Neural progenitor cell (in vitro differentiated cells): ENCODE data around the gene MAP4K1. TPM values are rescaled to one million over a fixed set of nuclear protein-coding genes. Genes with fewer than 3 reads are reported as not detected.

Experiments used
- DNase-seq: peaks from one replicate; pipeline ENCODE4 v3.0.0-alpha.2; 2016; ENCODE audit warnings: low spot score
- H2AFZ ChIP-seq: fragments of 200-600 bp; sonication (generic); replicated peaks from 2 replicates; pipeline ENCODE4 v1.6.1; 2016; ENCODE audit warnings: antibody characterized with exemption
- H3F3A ChIP-seq: fragments of 200-600 bp; sonication (generic); 2 replicates; pipeline ENCODE4 v1.6.1; 2016; ENCODE audit warnings: antibody characterized with exemption, low read depth
- H3K27ac ChIP-seq: fragments of 200-600 bp; sonication (generic); 2 replicates; pipeline ENCODE4 v1.5.1; 2016; ENCODE audit warnings: mild to moderate bottlenecking
- H3K27me3 ChIP-seq: fragments of 200-600 bp; sonication (generic); 2 replicates; pipeline ENCODE4 v1.6.1; 2016; ENCODE audit warnings: mild to moderate bottlenecking, moderate library complexity
- H3K36me3 ChIP-seq: fragments of 200-600 bp; sonication (generic); 2 replicates; pipeline ENCODE4 v1.5.1; 2016
- H3K4me1 ChIP-seq: fragments of 200-600 bp; sonication (generic); 2 replicates; pipeline ENCODE4 v1.6.1; 2016; ENCODE audit warnings: mixed run types
- H3K4me2 ChIP-seq: fragments of 200-600 bp; sonication (generic); 2 replicates; pipeline ENCODE4 v1.6.1; 2016
- H3K4me3 ChIP-seq: fragments of 200-600 bp; sonication (generic); 2 replicates; pipeline ENCODE4 v1.5.1; 2016
- H3K79me2 ChIP-seq: fragments of 200-600 bp; sonication (generic); 2 replicates; pipeline ENCODE4 v1.6.1; 2016; ENCODE audit warnings: low read depth
- H3K9ac ChIP-seq: fragments of 200-600 bp; sonication (generic); 2 replicates; pipeline ENCODE4 v1.6.1; 2016
- H3K9me3 ChIP-seq: fragments of 200-600 bp; sonication (generic); 2 replicates; pipeline ENCODE4 v1.5.1; 2016; ENCODE audit warnings: low read depth
- H4K20me1 ChIP-seq: fragments of 200-600 bp; sonication (generic); 2 replicates; pipeline ENCODE4 v1.6.1; 2016; ENCODE audit warnings: low read depth
- H3K27ac Mint-ChIP-seq: 3 replicates; pipeline ENCODE4 v1.8.0; 2021; ENCODE audit warnings: mixed read lengths
- H3K27me3 Mint-ChIP-seq: 2 replicates; pipeline ENCODE4 v1.8.0; 2022; ENCODE audit warnings: low read depth, mild to moderate bottlenecking, inconsistent platforms, moderate library complexity, mixed read lengths; ENCODE audit not compliant: insufficient read depth
- H3K36me3 Mint-ChIP-seq: 3 replicates; pipeline ENCODE4 v1.8.0; 2021; ENCODE audit warnings: mixed read lengths
- H3K4me1 Mint-ChIP-seq: 3 replicates; pipeline ENCODE4 v1.8.0; 2021; ENCODE audit warnings: mixed read lengths
- H3K4me3 Mint-ChIP-seq: 3 replicates; pipeline ENCODE4 v1.8.0; 2021; ENCODE audit warnings: mild to moderate bottlenecking, moderate library complexity, mixed read lengths
- H3K9me3 Mint-ChIP-seq: 3 replicates; pipeline ENCODE4 v1.8.0; 2020; ENCODE audit warnings: mixed read lengths
- EZH2 ChIP-seq: fragments of 200-600 bp; sonication (generic); IDR thresholded peaks from 2 replicates; pipeline ENCODE4 v1.6.1; 2017; ENCODE audit warnings: antibody characterized with exemption, mild to moderate bottlenecking, moderate library complexity
- EZH2phosphoT487 ChIP-seq: fragments of 200-600 bp; sonication (generic); IDR thresholded peaks from 2 replicates; pipeline ENCODE4 v1.6.1; 2017; ENCODE audit warnings: antibody characterized with exemption
- total RNA-seq: library from RNA; depleted of rRNA; stranded (reverse); fragments of >200 nt; gene quantifications from 2 replicates; pipeline ENCODE4 v1.2.3, GENCODE V29; 2015; ENCODE audit warnings: low replicate concordance
- TF ChIP-seq, protein P1 (sequence below): fragments of 200-600 bp; sonication (generic); IDR thresholded peaks from 2 replicates; pipeline ENCODE4 v1.5.1; 2017; ENCODE audit warnings: antibody characterized with exemption, mild to moderate bottlenecking

Gene MAP4K1
- total RNA-seq, 1 donor from 2014 or later, result 3.6 TPM

DNA sequence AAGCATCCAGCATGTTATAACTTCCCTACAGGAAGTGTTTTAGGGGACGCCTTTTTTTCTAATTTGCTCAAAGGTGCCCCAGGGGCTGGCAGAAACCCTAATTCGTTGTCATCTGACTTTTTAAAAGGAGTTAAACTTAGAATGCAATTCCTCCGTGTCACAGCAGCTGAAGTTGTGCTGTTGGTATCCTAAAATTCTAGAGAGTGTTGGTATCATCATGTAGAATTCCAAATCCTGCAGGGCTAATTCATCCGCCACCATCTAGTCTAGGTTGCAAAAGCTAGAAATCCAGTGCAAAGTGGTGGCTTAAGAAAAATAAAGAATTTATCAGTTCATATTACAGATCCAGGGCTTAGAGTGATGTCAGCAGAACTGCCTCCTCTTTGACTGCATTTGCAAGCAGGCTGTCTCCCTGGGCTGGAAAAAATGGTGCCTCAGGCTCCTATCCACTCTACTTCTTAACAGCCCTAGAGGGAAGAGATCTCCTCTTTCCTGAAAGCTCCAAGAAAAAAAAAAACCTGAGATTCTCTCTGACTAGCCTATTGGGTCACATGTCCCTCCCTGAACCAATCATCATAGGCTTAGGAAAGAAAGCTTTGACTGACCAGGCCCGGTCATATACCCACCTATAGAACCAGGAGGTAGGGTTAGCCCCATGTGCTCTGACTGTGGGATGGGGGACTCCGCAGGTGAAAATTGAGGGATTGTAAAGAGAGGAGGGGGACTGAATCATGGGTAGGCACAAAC lies 73.0 kb downstream of the MAP4K1 start:
- TF ChIP-seq EZH2, result no peak
- TF ChIP-seq, protein P1, sequence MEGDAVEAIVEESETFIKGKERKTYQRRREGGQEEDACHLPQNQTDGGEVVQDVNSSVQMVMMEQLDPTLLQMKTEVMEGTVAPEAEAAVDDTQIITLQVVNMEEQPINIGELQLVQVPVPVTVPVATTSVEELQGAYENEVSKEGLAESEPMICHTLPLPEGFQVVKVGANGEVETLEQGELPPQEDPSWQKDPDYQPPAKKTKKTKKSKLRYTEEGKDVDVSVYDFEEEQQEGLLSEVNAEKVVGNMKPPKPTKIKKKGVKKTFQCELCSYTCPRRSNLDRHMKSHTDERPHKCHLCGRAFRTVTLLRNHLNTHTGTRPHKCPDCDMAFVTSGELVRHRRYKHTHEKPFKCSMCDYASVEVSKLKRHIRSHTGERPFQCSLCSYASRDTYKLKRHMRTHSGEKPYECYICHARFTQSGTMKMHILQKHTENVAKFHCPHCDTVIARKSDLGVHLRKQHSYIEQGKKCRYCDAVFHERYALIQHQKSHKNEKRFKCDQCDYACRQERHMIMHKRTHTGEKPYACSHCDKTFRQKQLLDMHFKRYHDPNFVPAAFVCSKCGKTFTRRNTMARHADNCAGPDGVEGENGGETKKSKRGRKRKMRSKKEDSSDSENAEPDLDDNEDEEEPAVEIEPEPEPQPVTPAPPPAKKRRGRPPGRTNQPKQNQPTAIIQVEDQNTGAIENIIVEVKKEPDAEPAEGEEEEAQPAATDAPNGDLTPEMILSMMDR, result peak; percentile 54

GRCh38 chr19:38543807-38544568 lies 73.8 kb downstream of the MAP4K1 start:
- Histone ChIP-seq H3K36me3 (no peaks in the 10 kb centered on the region), H3K27ac (no peak overlapping the region), H3K27me3 (no peaks in the 10 kb centered on the region), H2AFZ (no peak overlapping the region), H3F3A (peaks cover 9% of the 10 kb centered on the region), H3K9me3 (no peaks in the 10 kb centered on the region), H3K4me3 (no peak overlapping the region), H3K4me1 (no peaks in the 10 kb centered on the region), H4K20me1 (no peaks in the 10 kb centered on the region), H3K9ac (no peak overlapping the region), H3K79me2 (no peaks in the 10 kb centered on the region), H3K4me2 (no peak overlapping the region)
- H3K36me3 Mint-ChIP-seq, result no peaks in the 10 kb centered on the region
- H3K27me3 Mint-ChIP-seq, result no peaks in the 10 kb centered on the region
- H3K4me3 Mint-ChIP-seq, result no peak overlapping the region
- no peaks in the 10 kb centered on the region for H3K4me1 Mint-ChIP-seq
- TF ChIP-seq EZH2phosphoT487 (no peak), EZH2 (no peak)
- TF ChIP-seq, protein P1, result no peak
- no peak overlapping the region for H3K27ac Mint-ChIP-seq
- H3K9me3 Mint-ChIP-seq, result no peaks in the 10 kb centered on the region
- no peak for DNase-seq

More for the DNA sequence above, 73.0 kb downstream of the MAP4K1 start:
- Histone ChIP-seq H3K36me3 (no peaks in the 10 kb centered on the region), H3K4me2 (no peak overlapping the region), H3F3A (peaks cover 9% of the 10 kb centered on the region), H3K9me3 (no peaks in the 10 kb centered on the region), H3K4me1 (no peaks in the 10 kb centered on the region), H3K27me3 (no peaks in the 10 kb centered on the region), H2AFZ (peak overlapping the region; percentile 75), H3K79me2 (no peaks in the 10 kb centered on the region), H3K9ac (no peak overlapping the region), H3K4me3 (no peak overlapping the region), H4K20me1 (no peaks in the 10 kb centered on the region), H3K27ac (no peak overlapping the region)
- H3K4me3 Mint-ChIP-seq, result no peak overlapping the region
- H3K36me3 Mint-ChIP-seq, result no peaks in the 10 kb centered on the region
- DNase-seq, result peak; percentile 64
- no peaks in the 10 kb centered on the region for H3K9me3 Mint-ChIP-seq
- H3K27me3 Mint-ChIP-seq, result peaks cover 2% of the 10 kb centered on the region
- no peaks in the 10 kb centered on the region for H3K4me1 Mint-ChIP-seq
- H3K27ac Mint-ChIP-seq, result no peak overlapping the region

DNA sequence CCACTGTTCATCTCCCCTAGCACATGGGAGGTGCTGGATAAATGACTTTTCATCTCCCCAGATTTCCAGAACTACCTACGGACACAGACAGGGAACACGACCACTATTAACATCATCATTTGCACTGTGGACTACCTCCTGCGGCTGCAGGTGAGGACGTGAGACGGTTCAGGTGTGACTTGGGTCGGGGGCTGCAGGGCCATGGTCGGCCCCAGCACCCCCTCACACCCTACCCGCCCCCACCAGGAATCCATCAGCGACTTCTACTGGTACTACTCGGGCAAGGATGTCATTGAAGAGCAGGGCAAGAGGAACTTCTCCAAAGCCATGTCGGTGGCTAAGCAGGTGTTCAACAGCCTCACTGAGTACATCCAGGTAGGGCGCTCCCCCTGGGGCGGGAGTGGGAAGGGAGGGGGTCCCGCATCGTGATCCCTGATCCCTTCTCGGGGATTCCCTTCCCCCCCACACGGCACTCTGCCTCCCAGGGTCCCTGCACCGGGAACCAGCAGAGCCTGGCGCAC lies 74.4 kb downstream of the MAP4K1 start:
- H4K20me1 ChIP-seq, result no peaks in the 10 kb centered on the region
- no peaks in the 10 kb centered on the region for H3K9me3 ChIP-seq
- no peak for DNase-seq
- Mint-ChIP-seq H3K9me3 (no peaks in the 10 kb centered on the region), H3K4me3 (no peak overlapping the region), H3K36me3 (no peaks in the 10 kb centered on the region), H3K4me1 (no peaks in the 10 kb centered on the region), H3K27me3 (no peaks in the 10 kb centered on the region), H3K27ac (no peak overlapping the region)
- H3K4me3 ChIP-seq, result no peak overlapping the region
- no peaks in the 10 kb centered on the region for H3K27me3 ChIP-seq
- H3K4me1 ChIP-seq, result no peaks in the 10 kb centered on the region
- TF ChIP-seq EZH2phosphoT487 (no peak), EZH2 (no peak)
- TF ChIP-seq, protein P1, result no peak
- no peak overlapping the region for H3K9ac ChIP-seq
- H3K4me2 ChIP-seq, result no peak overlapping the region
- H3K36me3 ChIP-seq, result no peaks in the 10 kb centered on the region
- no peak overlapping the region for H3K27ac ChIP-seq
- H3K79me2 ChIP-seq, result no peaks in the 10 kb centered on the region
- H3F3A ChIP-seq, result peaks cover 9% of the 10 kb centered on the region
- H2AFZ ChIP-seq, result no peak overlapping the region
